Osteoblast (primary cell): ENCODE results near the gene F13A1. TPM values are rescaled to one million over a fixed set of nuclear protein-coding genes. Genes with fewer than 3 reads are reported as not detected.
A peak's percentile ranks its signal among the peaks of the same experiment; 100 is the strongest.

Experiments
- DNase-seq: peaks from one replicate; pipeline ENCODE4 v3.0.0; 2011; ENCODE audit warnings: low spot score, mixed read lengths; ENCODE audit not compliant: insufficient read length; ENCODE audit errors: missing footprints
- H2AFZ ChIP-seq: 2 replicates; pipeline ENCODE4 v1.6.0; 2011; ENCODE audit warnings: mild to moderate bottlenecking, low read length
- H3K27ac ChIP-seq: 2 replicates; pipeline ENCODE4 v1.5.1; 2011; ENCODE audit warnings: mild to moderate bottlenecking, low read depth, low read length, moderate library complexity
- H3K27me3 ChIP-seq: 2 replicates; pipeline ENCODE4 v1.6.0; 2012; ENCODE audit warnings: mild to moderate bottlenecking, control low read depth, inconsistent platforms, low read length, moderate library complexity; ENCODE audit not compliant: insufficient read depth
- H3K36me3 ChIP-seq: 2 replicates; pipeline ENCODE4 v1.5.1; 2011; ENCODE audit warnings: mild to moderate bottlenecking, low read length, control low read depth, moderate library complexity; ENCODE audit not compliant: insufficient read depth
- H3K4me1 ChIP-seq: 2 replicates; pipeline ENCODE4 v1.5.1; 2011; ENCODE audit warnings: mild to moderate bottlenecking, low read length, control low read depth, moderate library complexity; ENCODE audit not compliant: insufficient read depth
- H3K4me2 ChIP-seq: 2 replicates; pipeline ENCODE4 v1.6.0; 2011; ENCODE audit warnings: mild to moderate bottlenecking, low read length; ENCODE audit not compliant: insufficient read depth
- H3K4me3 ChIP-seq: fragments of 200-600 bp; sonication (generic); 3 replicates; pipeline ENCODE4 v1.5.1; 2012; ENCODE audit warnings: mild to moderate bottlenecking, low read length, inconsistent platforms; ENCODE audit not compliant: insufficient read depth
- H3K79me2 ChIP-seq: 2 replicates; pipeline ENCODE4 v1.6.0; 2012; ENCODE audit warnings: mild to moderate bottlenecking, low read length, control low read depth, inconsistent platforms; ENCODE audit not compliant: insufficient read depth
- H3K9me3 ChIP-seq: 2 replicates; pipeline ENCODE4 v1.5.1; 2011; ENCODE audit warnings: low read depth, low read length, control low read depth
- H4K20me1 ChIP-seq: 2 replicates; pipeline ENCODE4 v1.6.0; 2012; ENCODE audit warnings: mild to moderate bottlenecking, low read length, control low read depth; ENCODE audit not compliant: insufficient read depth
- total RNA-seq: library from RNA; depleted of rRNA; stranded (reverse); fragments of >200 nt; gene quantifications from 2 replicates; pipeline ENCODE4 v1.2.3, GENCODE V29; 2012
- TF ChIP-seq, protein P1 (sequence below): IDR thresholded peaks from 2 replicates; pipeline ENCODE4 v1.5.1; 2011; ENCODE audit warnings: mild to moderate bottlenecking, low read depth, low read length, moderate library complexity; ENCODE audit errors: extremely low read depth

Gene F13A1
- total RNA-seq, 1 donor = under 0.01 TPM

DNA sequence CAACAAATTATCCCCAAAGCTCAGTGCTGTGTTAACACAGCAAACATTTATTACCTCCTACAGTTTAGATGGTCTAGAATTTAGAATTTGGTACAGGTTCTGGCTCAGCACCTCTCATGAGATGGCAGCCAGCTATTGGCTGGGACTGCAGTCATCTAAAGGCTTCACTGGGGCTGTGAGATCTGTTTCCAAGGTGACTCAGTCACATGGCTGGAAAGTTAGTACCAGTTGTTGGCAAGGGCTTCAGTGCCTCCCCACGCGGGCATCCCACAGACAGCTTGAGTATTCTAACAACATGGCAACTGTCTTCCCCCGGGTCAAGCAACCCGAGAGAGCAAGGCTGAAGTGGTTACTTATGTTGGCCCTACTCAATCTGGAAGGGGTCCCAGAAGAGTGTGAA lies 44.8 kb upstream of the F13A1 start:
- Histone ChIP-seq H3K36me3 (no peaks in the 10 kb centered on the region), H3K27me3 (no peaks in the 10 kb centered on the region), H4K20me1 (no peaks in the 10 kb centered on the region), H3K4me2 (no peak overlapping the region), H3K9me3 (peaks cover 2% of the 10 kb centered on the region), H3K79me2 (no peaks in the 10 kb centered on the region), H3K4me1 (no peaks in the 10 kb centered on the region), H2AFZ (no peak overlapping the region), H3K4me3 (no peak overlapping the region), H3K27ac (no peak overlapping the region)
- TF ChIP-seq, protein P1, sequence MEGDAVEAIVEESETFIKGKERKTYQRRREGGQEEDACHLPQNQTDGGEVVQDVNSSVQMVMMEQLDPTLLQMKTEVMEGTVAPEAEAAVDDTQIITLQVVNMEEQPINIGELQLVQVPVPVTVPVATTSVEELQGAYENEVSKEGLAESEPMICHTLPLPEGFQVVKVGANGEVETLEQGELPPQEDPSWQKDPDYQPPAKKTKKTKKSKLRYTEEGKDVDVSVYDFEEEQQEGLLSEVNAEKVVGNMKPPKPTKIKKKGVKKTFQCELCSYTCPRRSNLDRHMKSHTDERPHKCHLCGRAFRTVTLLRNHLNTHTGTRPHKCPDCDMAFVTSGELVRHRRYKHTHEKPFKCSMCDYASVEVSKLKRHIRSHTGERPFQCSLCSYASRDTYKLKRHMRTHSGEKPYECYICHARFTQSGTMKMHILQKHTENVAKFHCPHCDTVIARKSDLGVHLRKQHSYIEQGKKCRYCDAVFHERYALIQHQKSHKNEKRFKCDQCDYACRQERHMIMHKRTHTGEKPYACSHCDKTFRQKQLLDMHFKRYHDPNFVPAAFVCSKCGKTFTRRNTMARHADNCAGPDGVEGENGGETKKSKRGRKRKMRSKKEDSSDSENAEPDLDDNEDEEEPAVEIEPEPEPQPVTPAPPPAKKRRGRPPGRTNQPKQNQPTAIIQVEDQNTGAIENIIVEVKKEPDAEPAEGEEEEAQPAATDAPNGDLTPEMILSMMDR = no peak
- DNase-seq = peak; percentile 22

DNA sequence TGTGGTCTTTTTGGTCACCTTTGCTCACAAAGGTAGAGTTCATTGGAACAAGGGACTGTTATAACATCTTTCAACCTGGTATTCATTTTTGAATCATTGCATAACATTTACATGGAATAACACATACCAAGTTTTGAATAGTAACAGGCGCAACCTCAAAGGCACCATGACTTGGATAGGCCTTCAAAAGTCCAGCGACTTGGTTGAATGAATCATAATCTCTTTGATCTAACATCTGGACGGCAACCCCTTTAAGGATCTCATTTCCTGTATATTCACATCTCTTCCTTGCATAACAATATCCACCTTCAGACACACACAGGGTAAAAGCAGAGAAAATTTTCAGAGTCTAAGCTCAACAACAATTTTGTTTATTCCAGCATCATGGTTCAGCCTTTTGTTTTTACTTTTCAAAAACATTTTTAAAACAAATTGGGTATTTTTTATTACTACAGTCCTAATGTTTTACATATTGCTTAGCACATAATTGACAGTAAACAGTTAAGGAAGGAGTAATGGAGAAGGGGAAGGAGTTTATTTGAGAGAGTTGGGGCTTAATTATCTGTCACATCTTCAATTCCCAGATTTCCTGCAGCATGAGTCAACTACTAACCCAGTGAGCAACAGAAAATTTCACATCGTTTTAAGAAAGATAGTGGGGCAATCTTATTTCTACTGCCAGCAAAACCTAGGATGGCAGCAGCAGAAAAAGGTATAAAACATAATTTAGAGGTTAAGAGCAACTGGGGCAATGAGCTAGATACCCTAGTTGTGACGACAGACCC lies 41.8 kb upstream of the F13A1 start:
- H3K27ac ChIP-seq = no peak overlapping the region
- no peak overlapping the region for H2AFZ ChIP-seq
- no peaks in the 10 kb centered on the region for H3K36me3 ChIP-seq
- no peaks in the 10 kb centered on the region for H3K27me3 ChIP-seq
- no peak for DNase-seq
- TF ChIP-seq, protein P1 = no peak
- H4K20me1 ChIP-seq = no peaks in the 10 kb centered on the region
- no peaks in the 10 kb centered on the region for H3K4me1 ChIP-seq
- H3K4me2 ChIP-seq = no peak overlapping the region
- H3K9me3 ChIP-seq = peaks cover 2% of the 10 kb centered on the region
- H3K79me2 ChIP-seq = no peaks in the 10 kb centered on the region
- no peak overlapping the region for H3K4me3 ChIP-seq

DNA sequence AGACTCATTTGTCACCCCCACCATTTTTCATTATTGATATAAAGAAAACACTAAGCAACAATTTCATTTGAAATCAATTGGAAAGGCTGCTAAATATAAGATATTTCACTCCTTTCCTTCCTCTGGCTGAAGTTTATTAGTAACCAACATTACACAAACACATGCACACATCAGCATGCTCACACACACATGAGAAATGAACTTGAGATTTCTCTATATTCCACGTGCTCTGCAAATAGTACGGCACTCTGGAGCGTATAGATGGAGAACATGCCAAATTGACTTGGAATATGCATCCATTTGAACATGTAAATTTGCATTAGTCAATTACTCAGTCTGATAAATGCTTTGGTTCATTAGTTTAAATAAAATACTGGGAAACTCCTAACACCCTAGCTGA lies 37.1 kb upstream of the F13A1 start:
- no peaks in the 10 kb centered on the region for H3K79me2 ChIP-seq
- H3K4me2 ChIP-seq = no peak overlapping the region
- no peaks in the 10 kb centered on the region for H4K20me1 ChIP-seq
- TF ChIP-seq, protein P1 = no peak
- H3K4me1 ChIP-seq = no peaks in the 10 kb centered on the region
- H3K27ac ChIP-seq = no peak overlapping the region
- H3K4me3 ChIP-seq = no peak overlapping the region
- no peak overlapping the region for H2AFZ ChIP-seq
- H3K36me3 ChIP-seq = no peaks in the 10 kb centered on the region
- no peaks in the 10 kb centered on the region for H3K9me3 ChIP-seq
- H3K27me3 ChIP-seq = no peaks in the 10 kb centered on the region
- DNase-seq = no peak

DNA sequence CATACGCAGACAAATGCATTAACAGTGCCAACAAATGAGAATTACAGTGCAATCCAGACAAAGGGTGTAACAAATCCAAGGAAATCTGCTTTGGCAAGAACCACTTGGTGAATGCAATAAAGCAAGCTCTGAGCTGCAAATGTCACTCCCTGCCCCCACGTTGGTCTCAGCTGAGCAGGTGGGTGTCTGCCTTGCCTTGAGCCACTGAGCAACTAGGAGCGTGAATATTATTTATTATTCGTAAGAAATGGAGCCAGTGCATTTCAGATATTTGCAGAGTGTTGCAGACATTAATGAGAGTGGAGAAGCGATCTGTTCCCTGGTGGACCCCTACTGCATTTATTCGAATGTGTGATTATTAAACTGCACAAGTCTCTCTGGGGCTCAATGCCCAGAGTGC lies 36.6 kb upstream of the F13A1 start:
- no peaks in the 10 kb centered on the region for H3K79me2 ChIP-seq
- no peaks in the 10 kb centered on the region for H3K36me3 ChIP-seq
- no peak overlapping the region for H2AFZ ChIP-seq
- H4K20me1 ChIP-seq = no peaks in the 10 kb centered on the region
- H3K4me2 ChIP-seq = no peak overlapping the region
- H3K4me3 ChIP-seq = no peak overlapping the region
- H3K27ac ChIP-seq = no peak overlapping the region
- H3K9me3 ChIP-seq = no peaks in the 10 kb centered on the region
- DNase-seq = no peak
- TF ChIP-seq, protein P1 = no peak
- H3K27me3 ChIP-seq = no peaks in the 10 kb centered on the region
- no peaks in the 10 kb centered on the region for H3K4me1 ChIP-seq
